Astrocyte (in vitro differentiated cells and primary cell): Measurements from ENCODE around the gene MLXIPL. TPM values are rescaled to one million over a fixed set of nuclear protein-coding genes. Genes with fewer than 3 reads are reported as not detected.

Source experiments
- DNase-seq: peaks from one replicate; pipeline ENCODE4 v3.0.0-alpha.2; 2010; ENCODE audit warnings: low read depth
- FAIRE-seq: peaks from 2 replicates; lab custom pipeline; 2011; peaks lifted over from hg19 to GRCh38; lab: Jason Lieb, UNC
- H2AFZ ChIP-seq: 2 replicates; pipeline ENCODE4 v1.6.0; 2012; ENCODE audit warnings: low read depth, low read length, inconsistent platforms
- H3K27ac ChIP-seq: 2 replicates; pipeline ENCODE4 v1.5.1; 2011; ENCODE audit warnings: low read depth, low read length, inconsistent platforms
- H3K27me3 ChIP-seq: 2 replicates; pipeline ENCODE4 v1.6.0; 2011; ENCODE audit warnings: low read length, inconsistent platforms; ENCODE audit not compliant: insufficient read depth
- H3K36me3 ChIP-seq: 2 replicates; pipeline ENCODE4 v1.5.1; 2011; ENCODE audit warnings: low read length, inconsistent platforms; ENCODE audit not compliant: insufficient read depth
- H3K4me1 ChIP-seq: 2 replicates; pipeline ENCODE4 v1.5.1; 2011; ENCODE audit warnings: low read length, inconsistent platforms; ENCODE audit not compliant: insufficient read depth
- H3K4me2 ChIP-seq: 2 replicates; pipeline ENCODE4 v1.6.0; 2012; ENCODE audit warnings: low read length, inconsistent platforms
- H3K4me3 ChIP-seq: 2 replicates; pipeline ENCODE4 v1.5.1; 2011; ENCODE audit warnings: low read depth, mild to moderate bottlenecking, low read length, inconsistent platforms; ENCODE audit not compliant: insufficient read depth
- H3K79me2 ChIP-seq: 2 replicates; pipeline ENCODE4 v1.6.0; 2012; ENCODE audit warnings: mild to moderate bottlenecking, low read length, inconsistent platforms; ENCODE audit not compliant: insufficient read depth
- H3K9ac ChIP-seq: 2 replicates; pipeline ENCODE4 v1.6.0; 2012; ENCODE audit warnings: mild to moderate bottlenecking, low read length, inconsistent platforms
- H3K9me3 ChIP-seq: 2 replicates; pipeline ENCODE4 v1.5.1; 2012; ENCODE audit warnings: low read depth, mild to moderate bottlenecking, low read length, inconsistent platforms; ENCODE audit not compliant: insufficient read depth
- H4K20me1 ChIP-seq: 2 replicates; pipeline ENCODE4 v1.6.0; 2012; ENCODE audit warnings: low read length, inconsistent platforms; ENCODE audit not compliant: insufficient read depth
- H3K27ac Mint-ChIP-seq: one replicate; pipeline ENCODE4 v1.8.0; 2021; ENCODE audit warnings: mild to moderate bottlenecking, mixed read lengths; ENCODE audit not compliant: unreplicated experiment
- H3K27me3 Mint-ChIP-seq: one replicate; pipeline ENCODE4 v1.8.0; 2021; ENCODE audit warnings: low read depth, mixed read lengths; ENCODE audit not compliant: unreplicated experiment
- H3K36me3 Mint-ChIP-seq: one replicate; pipeline ENCODE4 v1.8.0; 2021; ENCODE audit warnings: low read depth, mixed read lengths; ENCODE audit not compliant: unreplicated experiment
- H3K4me1 Mint-ChIP-seq: one replicate; pipeline ENCODE4 v1.8.0; 2021; ENCODE audit warnings: low read depth, mixed read lengths; ENCODE audit not compliant: unreplicated experiment
- H3K4me3 Mint-ChIP-seq: one replicate; pipeline ENCODE4 v1.8.0; 2021; ENCODE audit warnings: mild to moderate bottlenecking, moderate library complexity, mixed read lengths; ENCODE audit not compliant: unreplicated experiment
- H3K9me3 Mint-ChIP-seq: one replicate; pipeline ENCODE4 v1.8.0; 2021; ENCODE audit warnings: mild to moderate bottlenecking, mixed read lengths; ENCODE audit not compliant: unreplicated experiment
- CTCF ChIP-seq: IDR thresholded peaks from 2 replicates; pipeline ENCODE4 v1.5.1; 2011; ENCODE audit warnings: low read depth, mild to moderate bottlenecking, inconsistent platforms, low read length, moderate library complexity; ENCODE audit not compliant: insufficient read depth
- EZH2 ChIP-seq: IDR thresholded peaks from 2 replicates; pipeline ENCODE4 v1.6.1; 2012; ENCODE audit warnings: mild to moderate bottlenecking, low read length, inconsistent platforms; ENCODE audit not compliant: insufficient read depth
- total RNA-seq: library from RNA; stranded (reverse); gene quantifications from 2 replicates; pipeline ENCODE4 v1.2.1, GENCODE V29; 2021

Gene MLXIPL
- total RNA-seq, 1 donor from 2014 or later = 0.41 TPM

DNA sequence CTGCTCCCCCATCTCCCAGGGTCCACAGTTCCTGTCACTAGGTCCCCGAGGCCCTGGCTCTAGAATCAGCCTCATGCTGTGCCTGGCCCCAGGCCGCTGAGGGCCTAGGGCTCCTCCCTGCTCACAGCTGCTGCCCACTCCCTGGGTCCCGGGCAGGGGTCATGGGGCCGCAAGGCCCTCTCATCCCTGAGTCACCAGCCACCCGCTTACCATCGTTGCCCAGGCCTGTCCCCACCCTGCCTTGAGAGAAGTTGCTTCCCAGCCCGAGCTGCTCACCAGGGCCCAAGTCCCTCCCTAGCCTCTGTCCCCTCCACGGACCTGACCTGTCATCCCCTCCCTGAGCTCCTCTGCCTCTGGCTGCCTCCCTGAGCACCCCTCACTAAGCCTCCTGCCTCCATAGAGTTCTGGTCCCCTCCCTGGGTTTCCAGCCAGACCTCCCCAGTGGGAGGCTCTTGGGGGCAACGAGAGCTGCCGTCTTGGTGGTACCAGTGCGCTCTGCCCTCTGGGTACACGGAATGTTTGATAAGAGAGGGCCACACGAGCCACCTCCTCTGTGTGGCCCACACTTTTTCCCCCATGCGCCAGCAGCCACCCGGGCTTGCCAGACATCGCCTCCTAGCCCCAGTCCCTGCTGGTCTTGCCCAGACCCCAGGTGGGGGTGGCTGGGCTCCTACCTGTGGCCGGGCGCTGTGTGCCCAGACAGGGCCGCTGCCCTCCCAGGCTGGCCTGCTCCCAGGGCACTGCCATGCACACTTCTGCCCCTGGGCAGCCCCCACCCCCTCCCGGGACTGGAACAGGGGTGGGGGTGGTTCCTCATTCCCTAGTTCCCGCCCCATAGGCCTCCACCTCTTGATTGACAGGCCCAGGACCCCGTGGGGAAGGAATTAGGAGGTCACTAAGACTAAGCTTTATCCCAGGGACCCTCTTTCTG, 21.3 kb downstream of the MLXIPL start:
- DNase-seq (no peak), FAIRE-seq (no peak)
- Histone ChIP-seq H3K4me3 (no peak overlapping the region), H3K9me3 (no peaks in the 10 kb centered on the region), H3K4me1 (no peaks in the 10 kb centered on the region), H2AFZ (no peak overlapping the region), H3K27me3 (no peaks in the 10 kb centered on the region), H3K9ac (no peak overlapping the region), H3K36me3 (no peaks in the 10 kb centered on the region), H3K4me2 (no peak overlapping the region), H4K20me1 (no peaks in the 10 kb centered on the region), H3K27ac (no peak overlapping the region), H3K79me2 (no peaks in the 10 kb centered on the region)
- H3K9me3 Mint-ChIP-seq = no peaks in the 10 kb centered on the region
- H3K4me1 Mint-ChIP-seq = no peaks in the 10 kb centered on the region
- no peak overlapping the region for H3K4me3 Mint-ChIP-seq
- TF ChIP-seq CTCF (no peak), EZH2 (no peak)
- H3K27ac Mint-ChIP-seq = no peak overlapping the region
- H3K36me3 Mint-ChIP-seq = no peaks in the 10 kb centered on the region
- peaks cover 28% of the 10 kb centered on the region for H3K27me3 Mint-ChIP-seq

DNA sequence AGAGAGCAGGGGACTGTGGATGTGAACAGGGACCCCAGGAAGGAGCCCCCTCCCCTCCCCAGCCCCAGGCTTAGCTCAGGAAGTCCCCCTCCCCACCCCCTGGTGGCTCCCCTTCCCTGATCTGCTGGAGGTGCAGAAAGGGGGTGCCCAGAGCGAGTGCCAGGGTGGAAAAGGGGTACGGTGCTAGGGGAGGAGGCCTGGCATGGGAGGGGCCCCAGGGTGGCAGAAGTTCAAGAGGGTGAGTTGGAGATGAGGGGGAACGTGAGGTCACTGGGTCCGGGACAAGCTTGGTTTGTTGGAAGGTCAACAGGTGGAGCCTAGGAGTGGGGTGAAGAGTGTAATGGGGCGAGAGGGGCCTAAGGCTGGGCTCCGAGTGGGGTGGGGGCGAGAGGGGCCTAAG, 24.4 kb downstream of the MLXIPL start:
- Histone ChIP-seq H3K9ac (no peak overlapping the region), H3K4me2 (no peak overlapping the region), H4K20me1 (no peaks in the 10 kb centered on the region), H3K4me3 (no peak overlapping the region), H3K27me3 (no peaks in the 10 kb centered on the region), H3K36me3 (no peaks in the 10 kb centered on the region), H3K4me1 (no peaks in the 10 kb centered on the region), H3K27ac (no peak overlapping the region), H2AFZ (no peak overlapping the region), H3K79me2 (no peaks in the 10 kb centered on the region), H3K9me3 (no peaks in the 10 kb centered on the region)
- peaks cover 30% of the 10 kb centered on the region for H3K27me3 Mint-ChIP-seq
- no peaks in the 10 kb centered on the region for H3K4me1 Mint-ChIP-seq
- no peak for DNase-seq
- H3K36me3 Mint-ChIP-seq = no peaks in the 10 kb centered on the region
- H3K9me3 Mint-ChIP-seq = no peaks in the 10 kb centered on the region
- no peak overlapping the region for H3K27ac Mint-ChIP-seq
- no peak overlapping the region for H3K4me3 Mint-ChIP-seq
- TF ChIP-seq EZH2 (no peak), CTCF (no peak)
- FAIRE-seq = no peak
